Omental fat pad (tissue), 4 donors: ENCODE results near the gene RNF212B. TPM values are rescaled to one million over a fixed set of nuclear protein-coding genes. Genes with fewer than 3 reads are reported as not detected.
"Not testable (repeated sequence)": the region's sequence is repeated elsewhere in the genome, so short reads cannot be mapped to it uniquely, and the experiment has no call there.

ENCODE experiments used
- ATAC-seq: fragments of 150-250 bp; one replicate; pipeline ENCODE4 v1.9.1; 2016; ENCODE audit warnings: mild to moderate bottlenecking, moderate library complexity; ENCODE audit not compliant: low FRiP score
- DNase-seq: peaks from one replicate; pipeline ENCODE4 v3.0.0-alpha.2; 2019; ENCODE audit warnings: low spot score
- CTCF ChIP-seq, 3 donors: fragments of 450-650 bp; IDR thresholded peaks; one replicate each; pipeline ENCODE4 v1.5.1; 2016 to 2017; ENCODE audit warnings: antibody characterized with exemption in 3 of 3, mild to moderate bottlenecking in 3 of 3, moderate library complexity in 2 of 3
- total RNA-seq, 4 donors: library from RNA; depleted of rRNA; stranded (reverse); fragments of >200 nt; gene quantifications; one replicate each; pipeline ENCODE4 v1.1.0, GENCODE V29; 2016

Gene RNF212B, protein sequence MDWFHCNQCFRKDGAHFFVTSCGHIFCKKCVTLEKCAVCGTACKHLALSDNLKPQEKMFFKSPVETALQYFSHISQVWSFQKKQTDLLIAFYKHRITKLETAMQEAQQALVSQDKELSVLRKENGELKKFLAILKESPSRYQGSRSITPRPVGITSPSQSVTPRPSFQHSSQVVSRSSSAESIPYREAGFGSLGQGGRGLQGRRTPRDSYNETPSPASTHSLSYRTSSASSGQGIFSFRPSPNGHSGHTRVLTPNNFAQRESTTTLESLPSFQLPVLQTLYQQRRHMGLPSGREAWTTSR
- not detected for total RNA-seq

- DNase-seq = peak; percentile 90
- TF ChIP-seq CTCF (IDR thresholded peaks at IDR 0.05) = no peak
- peak; percentile 97 for ATAC-seq
These were observed at the start of gene RNF212B for GRCh38 chr14:23237772-23238594. Gene RNF212B (plus strand): TSS chr14:23237936. CDS start chr14:23240346, 2,410 bp downstream.

DNA sequence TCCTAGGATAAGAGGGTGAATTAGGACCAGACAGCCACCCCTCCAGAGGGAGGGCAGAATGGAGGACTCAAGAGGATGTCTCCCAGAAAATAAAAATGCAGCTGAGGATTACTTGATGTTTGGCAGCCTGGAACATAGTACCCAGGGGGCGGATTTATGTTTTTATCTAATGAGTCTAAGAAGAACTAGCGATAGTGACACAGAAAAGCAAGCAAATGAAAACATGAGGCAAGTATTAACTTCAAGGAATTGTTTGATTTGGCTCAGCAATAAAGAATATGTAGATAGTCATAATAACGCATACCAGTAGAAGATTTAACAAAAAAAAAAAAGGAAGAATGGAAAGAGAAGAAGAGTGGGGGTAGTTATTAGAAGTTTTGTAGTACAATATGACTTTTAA is 44.3 kb upstream of the RNF212B start:
- DNase-seq (no peak), ATAC-seq (no peak)
- TF ChIP-seq CTCF (IDR thresholded peaks at IDR 0.05) = no peak

GRCh38 chr14:23195552-23196101 is 42.1 kb upstream of the RNF212B start:
- TF ChIP-seq CTCF (IDR thresholded peaks at IDR 0.05) = no peak
- DNase-seq (no peak), ATAC-seq (no peak)

- not testable (repeated sequence) for DNase-seq, ATAC-seq
These were observed 41.2 kb upstream of the RNF212B start for GRCh38 chr14:23196487-23196886.

DNA sequence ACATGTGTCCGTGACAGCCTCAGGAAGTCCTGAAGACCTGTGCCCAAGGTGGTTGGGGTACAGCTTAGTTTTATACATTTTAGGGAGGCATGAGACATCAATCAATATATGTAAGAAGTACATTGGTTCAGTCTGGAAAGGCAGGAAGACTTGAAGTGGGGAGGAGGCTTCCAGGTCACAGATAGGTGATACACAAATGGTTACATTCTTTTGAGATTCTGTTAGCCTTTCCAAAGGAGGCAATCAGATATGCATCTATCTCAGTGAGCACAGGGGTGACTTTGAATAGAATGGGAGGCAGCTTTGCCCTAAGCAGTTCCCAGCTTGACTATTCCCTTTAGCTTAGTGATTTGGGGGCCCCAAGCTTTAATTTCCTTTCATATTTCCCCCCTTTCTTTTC is 38.6 kb upstream of the RNF212B start:
- DNase-seq, ATAC-seq: not testable (repeated sequence)

DNA sequence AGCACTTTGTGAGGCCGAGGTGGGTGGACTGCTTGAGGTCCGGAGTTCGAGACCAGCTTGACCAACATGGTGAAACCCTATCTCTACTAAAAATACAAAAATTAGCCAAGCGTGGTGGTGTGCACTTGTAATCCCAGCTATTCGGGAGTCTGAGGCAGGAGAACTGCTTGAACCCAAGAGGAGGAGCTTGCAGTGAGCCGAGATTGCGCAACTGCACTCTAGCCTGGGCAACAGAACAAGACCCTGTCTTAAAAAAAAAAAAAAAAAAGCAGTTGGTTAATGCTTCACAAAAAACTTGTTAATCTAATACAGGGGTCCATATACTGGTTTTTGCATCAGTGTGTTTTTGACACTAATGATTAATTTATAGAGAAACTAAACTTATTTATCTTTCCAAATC is 35.7 kb upstream of the RNF212B start:
- no peak for DNase-seq
- no peak for ATAC-seq
- TF ChIP-seq CTCF (IDR thresholded peaks at IDR 0.05) = no peak

- TF ChIP-seq CTCF (IDR thresholded peaks at IDR 0.05) = no peak
- DNase-seq (no peak), ATAC-seq (no peak)
These were observed 31.2 kb upstream of the RNF212B start for GRCh38 chr14:23206422-23207145.
